Cardiac muscle cell (in vitro differentiated cells and primary cell): ENCODE results near the gene ACTL7A. TPM values are rescaled to one million over a fixed set of nuclear protein-coding genes. Genes with fewer than 3 reads are reported as not detected.

Source experiments
- DNase-seq, 2 donors: peaks; one replicate each; pipeline versions ENCODE4 v3.0.0 to v3.0.0-alpha.2; 2010 to 2017; ENCODE audit warnings: low read depth in 1 of 2, low spot score in 1 of 2
- H3K27ac ChIP-seq: fragments of 200-600 bp; sonication (generic); 2 replicates; pipeline ENCODE4 v1.5.1; 2016
- H3K27me3 ChIP-seq: fragments of 200-600 bp; sonication (generic); 2 replicates; pipeline ENCODE4 v1.6.0; 2016; ENCODE audit warnings: control low read depth
- H3K36me3 ChIP-seq: fragments of 200-600 bp; sonication (generic); 2 replicates; pipeline ENCODE4 v1.5.1; 2016; ENCODE audit warnings: control low read depth
- H3K4me1 ChIP-seq: fragments of 200-600 bp; sonication (generic); 2 replicates; pipeline ENCODE4 v1.8.1; 2017; ENCODE audit warnings: low read depth, mild to moderate bottlenecking, mixed run types
- H3K4me3 ChIP-seq: fragments of 200-600 bp; sonication (generic); 2 replicates; pipeline ENCODE4 v1.5.1; 2016; ENCODE audit warnings: mild to moderate bottlenecking
- H3K9me3 ChIP-seq: fragments of 200-600 bp; sonication (generic); 2 replicates; pipeline ENCODE4 v1.5.1; 2017; ENCODE audit warnings: low read depth, mild to moderate bottlenecking, control low read depth
- CTCF ChIP-seq: IDR thresholded peaks from 2 replicates; pipeline ENCODE4 v1.5.1; 2012; ENCODE audit warnings: low read depth, mild to moderate bottlenecking, low read length
- polyA plus RNA-seq: library from polyadenylated mRNA; unstranded; fragments of >200 nt; fragmentation: Nextera tagmentation; extraction: Ambion mirVana; gene quantifications from 2 replicates; pipeline ENCODE4 v1.2.1, GENCODE V29; 2016
- total RNA-seq: library from RNA; depleted of rRNA; stranded (reverse); fragments of >200 nt; gene quantifications from 2 replicates; pipeline ENCODE4 v1.2.3, GENCODE V29; 2016

ACTL7A gene
- total and polyA plus RNA-seq, 2 experiments from 2014 or later: not detected

- H3K4me1 ChIP-seq: no peaks in the 10 kb centered on the region
- no peak overlapping the region for H3K27ac ChIP-seq
- DNase-seq: no peak
- TF ChIP-seq CTCF: no peak
- H3K27me3 ChIP-seq: no peaks in the 10 kb centered on the region
- H3K4me3 ChIP-seq: no peak overlapping the region
- no peaks in the 10 kb centered on the region for H3K36me3 ChIP-seq
- no peaks in the 10 kb centered on the region for H3K9me3 ChIP-seq
These were observed 1.3 kb upstream of the ACTL7A start for GRCh38 chr9:108860764-108861163.

- no peaks in the 10 kb centered on the region for H3K27me3 ChIP-seq
- no peaks in the 10 kb centered on the region for H3K36me3 ChIP-seq
- no peaks in the 10 kb centered on the region for H3K9me3 ChIP-seq
- TF ChIP-seq CTCF: no peak
- no peak overlapping the region for H3K27ac ChIP-seq
- DNase-seq: no peak
- H3K4me1 ChIP-seq: no peaks in the 10 kb centered on the region
- no peak overlapping the region for H3K4me3 ChIP-seq
These were observed 602 bp upstream of the ACTL7A start for GRCh38 chr9:108861464-108861863.

- no peak for DNase-seq
- no peak for TF ChIP-seq CTCF
- Histone ChIP-seq H3K4me3 (no peak overlapping the region), H3K36me3 (peaks cover 11% of the 10 kb centered on the region), H3K9me3 (no peaks in the 10 kb centered on the region), H3K4me1 (no peaks in the 10 kb centered on the region), H3K27me3 (no peaks in the 10 kb centered on the region), H3K27ac (no peak overlapping the region)
These were observed 1.8 kb downstream of the ACTL7A start for GRCh38 chr9:108863891-108864290.

GRCh38 chr9:108864446-108864845, 2.4 kb downstream of the ACTL7A start:
- H3K27ac ChIP-seq: no peak overlapping the region
- no peak for TF ChIP-seq CTCF
- H3K4me1 ChIP-seq: no peaks in the 10 kb centered on the region
- no peaks in the 10 kb centered on the region for H3K9me3 ChIP-seq
- H3K27me3 ChIP-seq: no peaks in the 10 kb centered on the region
- DNase-seq: no peak
- no peak overlapping the region for H3K4me3 ChIP-seq
- H3K36me3 ChIP-seq: peaks cover 13% of the 10 kb centered on the region

- peaks cover 14% of the 10 kb centered on the region for H3K36me3 ChIP-seq
- no peak overlapping the region for H3K27ac ChIP-seq
- no peaks in the 10 kb centered on the region for H3K9me3 ChIP-seq
- H3K4me3 ChIP-seq: no peak overlapping the region
- DNase-seq: no peak
- TF ChIP-seq CTCF: no peak
- no peaks in the 10 kb centered on the region for H3K27me3 ChIP-seq
- no peaks in the 10 kb centered on the region for H3K4me1 ChIP-seq
These were observed 3.0 kb downstream of the ACTL7A start for GRCh38 chr9:108865037-108865436.

- no peaks in the 10 kb centered on the region for H3K9me3 ChIP-seq
- H3K27ac ChIP-seq: no peak overlapping the region
- no peak for DNase-seq
- no peaks in the 10 kb centered on the region for H3K4me1 ChIP-seq
- no peak for TF ChIP-seq CTCF
- H3K4me3 ChIP-seq: no peak overlapping the region
- H3K27me3 ChIP-seq: no peaks in the 10 kb centered on the region
- H3K36me3 ChIP-seq: peaks cover 17% of the 10 kb centered on the region
These were observed 3.9 kb downstream of the ACTL7A start for GRCh38 chr9:108866001-108866420.
